ENCODE data around the gene LCT. TPM values are rescaled to one million over a fixed set of nuclear protein-coding genes. Genes with fewer than 3 reads are reported as not detected.

Gene LCT
- total RNA-seq, 1 experiment from 2014 or later: not detected

- no peak for TF ChIP-seq CTCF (conservative IDR thresholded peaks at IDR 0.05)
- no peak for TF ChIP-seq EZH2 (IDR thresholded peaks at IDR 0.05; ENCODE audit: low read depth)
- Histone ChIP-seq H3K27ac (peak overlapping the region; percentile 59), H3K9me3 (ENCODE audit: insufficient read depth, low read depth) (no peaks in the 10 kb centered on the region), H3K79me2 (ENCODE audit: low read depth) (no peaks in the 10 kb centered on the region), H4K20me1 (ENCODE audit: insufficient read depth) (no peaks in the 10 kb centered on the region), H3K4me1 (replicated peaks; ENCODE audit: insufficient read depth) (peaks cover 27% of the 10 kb centered on the region), H3K4me2 (peak overlapping the region; percentile 30), H3K36me3 (ENCODE audit: low read depth) (peaks cover 31% of the 10 kb centered on the region), H3K4me3 (no peak overlapping the region), H3K27me3 (ENCODE audit: insufficient read depth, low read depth) (no peaks in the 10 kb centered on the region), H2AFZ (no peak overlapping the region), H3K9me2 (ENCODE audit: insufficient read depth) (no peaks in the 10 kb centered on the region), H3F3A (ENCODE audit: insufficient read depth, low read depth) (peaks cover 31% of the 10 kb centered on the region)
- no TSS peak for BruUV-seq (replicated peaks)
- intact Hi-C loops (cut with micrococcal nuclease; ENCODE audit: unreplicated experiment): loop anchor here (5.0 kb wide), 1 partner anchor 45 kb away; the partner anchor contains the start of gene UBXN4
- POLR2A ChIA-PET (ENCODE audit: unreplicated experiment): interaction anchor here (0.6 to 0.7 kb wide), 3 partner anchors 119 to 792 kb away, joined by 3 to 30 read pairs (median 3); partner anchors contain the start of genes R3HDM1 and ZRANB3
- peak; percentile 31 to 82 for DNase-seq
- CTCF ChIA-PET: interaction anchor here (0.6 to 0.7 kb wide), 3 partner anchors 11 to 118 kb away, joined by 5 to 10 read pairs (median 8); no protein-coding TSS in a partner anchor
Measured at GRCh38 chr2:135786823-135787222, 50.2 kb downstream of the LCT start.

GRCh38 chr2:135785032-135785431 lies 52.0 kb downstream of the LCT start:
- peaks cover 26% of the 10 kb centered on the region for H3F3A ChIP-seq (ENCODE audit: insufficient read depth, low read depth)
- H3K27ac ChIP-seq: no peak overlapping the region
- no peaks in the 10 kb centered on the region for H4K20me1 ChIP-seq (ENCODE audit: insufficient read depth)
- H3K9me3 ChIP-seq (ENCODE audit: insufficient read depth, low read depth): no peaks in the 10 kb centered on the region
- intact Hi-C loops (cut with micrococcal nuclease; ENCODE audit: unreplicated experiment): loop anchor here (5.0 kb wide), 1 partner anchor 43 kb away; the partner anchor contains the start of gene UBXN4
- H3K4me3 ChIP-seq: no peak overlapping the region
- POLR2A ChIA-PET (ENCODE audit: unreplicated experiment): no interaction called here
- H3K27me3 ChIP-seq (ENCODE audit: insufficient read depth, low read depth): no peaks in the 10 kb centered on the region
- no TSS peak for BruUV-seq (replicated peaks)
- H3K4me1 ChIP-seq (replicated peaks; ENCODE audit: insufficient read depth): peaks cover 19% of the 10 kb centered on the region
- H3K79me2 ChIP-seq (ENCODE audit: low read depth): no peaks in the 10 kb centered on the region
- no peak overlapping the region for H2AFZ ChIP-seq
- TF ChIP-seq EZH2 (IDR thresholded peaks at IDR 0.05; ENCODE audit: low read depth): no peak
- 0 out of 2 replicates have a peak, but pooled peaks have one; percentile 22 for TF ChIP-seq CTCF (conservative IDR thresholded peaks at IDR 0.05)
- CTCF ChIA-PET: interaction anchor here (0.5 kb wide), 1 partner anchor 12 kb away, joined by 5 read pairs; no protein-coding TSS in a partner anchor
- H3K9me2 ChIP-seq (ENCODE audit: insufficient read depth): no peaks in the 10 kb centered on the region
- H3K36me3 ChIP-seq (ENCODE audit: low read depth): peaks cover 45% of the 10 kb centered on the region
- no peak for DNase-seq
- H3K4me2 ChIP-seq: no peak overlapping the region

- no peaks in the 10 kb centered on the region for H4K20me1 ChIP-seq (ENCODE audit: insufficient read depth)
- DNase-seq: no peak
- H3K4me2 ChIP-seq: no peak overlapping the region
- ChIA-PET CTCF (interaction anchor here (0.6 kb wide), 1 partner anchor 341 kb away, joined by 3 read pairs; no protein-coding TSS in a partner anchor), POLR2A (ENCODE audit: unreplicated experiment) (no interaction called here)
- H3K79me2 ChIP-seq (ENCODE audit: low read depth): no peaks in the 10 kb centered on the region
- H2AFZ ChIP-seq: no peak overlapping the region
- H3K4me1 ChIP-seq (replicated peaks; ENCODE audit: insufficient read depth): peaks cover 19% of the 10 kb centered on the region
- no peaks in the 10 kb centered on the region for H3K9me3 ChIP-seq (ENCODE audit: insufficient read depth, low read depth)
- H3K27me3 ChIP-seq (ENCODE audit: insufficient read depth, low read depth): no peaks in the 10 kb centered on the region
- no TSS peak for BruUV-seq (replicated peaks)
- peaks cover 26% of the 10 kb centered on the region for H3F3A ChIP-seq (ENCODE audit: insufficient read depth, low read depth)
- peaks cover 57% of the 10 kb centered on the region for H3K36me3 ChIP-seq (ENCODE audit: low read depth)
- intact Hi-C loops (cut with micrococcal nuclease; ENCODE audit: unreplicated experiment): no loop called here
- H3K27ac ChIP-seq: no peak overlapping the region
- H3K4me3 ChIP-seq: no peak overlapping the region
- TF ChIP-seq CTCF (conservative IDR thresholded peaks at IDR 0.05) (no peak), EZH2 (IDR thresholded peaks at IDR 0.05; ENCODE audit: low read depth) (no peak)
- H3K9me2 ChIP-seq (ENCODE audit: insufficient read depth): no peaks in the 10 kb centered on the region
Measured at GRCh38 chr2:135783439-135783838, 53.5 kb downstream of the LCT start.

Measured in PC-9 (cell line).